ENCODE measurements around the gene MTF2. TPM values are rescaled to one million over a fixed set of nuclear protein-coding genes. Genes with fewer than 3 reads are reported as not detected.
"Not testable (repeated sequence)": the region's sequence is repeated elsewhere in the genome, so short reads cannot be mapped to it uniquely, and the experiment has no call there.

The MTF2 gene
- total RNA-seq (10 to 100 TPM; 37.7 to 42.4 TPM), total RNA-seq (63.2 to 90.6 reads per million in 2 donors)

DNA sequence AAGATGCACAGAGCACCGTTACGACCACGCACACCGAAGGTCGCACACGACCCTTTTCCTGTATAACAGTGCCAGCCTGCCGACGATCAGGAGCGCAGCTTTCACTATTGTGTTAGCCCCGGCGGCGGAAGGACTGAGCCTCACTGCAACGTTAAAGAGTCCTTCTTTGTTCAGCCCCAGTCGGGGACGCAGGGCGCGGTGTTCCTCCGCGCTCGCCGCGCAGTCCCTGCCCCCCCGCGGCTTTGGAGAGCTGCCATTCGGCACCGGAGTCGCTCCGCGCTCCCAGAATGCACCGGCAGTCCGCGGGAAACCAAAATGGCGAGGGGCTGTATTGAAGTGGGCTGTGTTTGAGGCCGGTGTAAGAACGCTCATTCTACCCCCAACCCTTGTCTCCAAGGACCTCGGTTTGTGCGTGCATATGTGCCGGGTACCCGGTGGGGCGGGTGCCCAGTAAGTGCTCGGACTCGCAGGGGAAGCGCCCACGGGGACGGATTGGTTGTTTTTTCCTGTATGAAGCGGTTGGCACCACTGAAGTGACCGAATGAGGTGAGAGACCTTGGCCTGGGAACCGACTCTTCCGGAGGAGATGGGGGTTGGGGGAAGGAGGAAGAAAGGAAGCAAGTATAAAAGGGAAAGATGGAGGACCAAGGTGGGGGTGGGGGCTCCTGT, at the start of gene MTF2:
MTF2 (plus strand) TSS at position 298 of the 669 bp plus-strand sequence; CDS start at position 542, 244 bp downstream.
- Mint-ChIP-seq H3K4me1 (peaks cover 36% of the 10 kb centered on the region), H3K36me3 (ENCODE audit: low read depth) (peaks cover 9% of the 10 kb centered on the region), H3K27me3 (no peaks in the 10 kb centered on the region), H3K27ac (peak within 1 kb of the TSS; percentile 100), H3K4me3 (peak within 1 kb of the TSS; percentile 99)
- DNase-seq, result peak; percentile 85 to 87 (median 86)
- no peaks in the 10 kb centered on the region for H3K9me3 ChIP-seq (ENCODE audit: control insufficient read depth, low read length, poor library complexity, severe bottlenecking)
- peak; percentile 90 for ATAC-seq

DNA sequence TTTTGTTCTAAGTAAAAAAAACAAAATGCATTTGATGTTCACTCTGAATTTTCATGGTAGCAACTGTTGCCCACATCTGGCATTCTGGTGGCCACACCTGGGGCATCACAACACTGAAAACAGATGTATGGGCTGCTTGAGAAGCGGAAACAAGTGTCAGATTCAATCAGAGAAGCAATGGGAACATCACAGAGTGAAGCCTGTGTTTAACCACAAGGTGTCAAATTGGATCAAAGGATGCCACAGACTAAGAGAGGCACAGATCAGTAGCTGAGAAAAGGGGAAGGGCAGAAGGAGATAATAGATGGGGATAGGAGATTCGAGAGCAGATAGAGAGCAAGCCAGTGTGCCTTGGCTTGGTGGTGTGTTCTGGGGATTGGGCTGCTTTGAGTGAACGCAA, 49.8 kb upstream of the MTF2 start:
- Mint-ChIP-seq H3K27ac (peak overlapping the region; percentile 78), H3K4me3 (peak overlapping the region; percentile 86), H3K27me3 (peaks cover 11% of the 10 kb centered on the region), H3K4me1 (peaks cover 9% of the 10 kb centered on the region), H3K36me3 (ENCODE audit: low read depth) (no peaks in the 10 kb centered on the region)
- DNase-seq (peak in 1 of 3 donors; percentile 15), ATAC-seq (peak; percentile 94)
- H3K9me3 ChIP-seq (ENCODE audit: control insufficient read depth, low read length, poor library complexity, severe bottlenecking), result no peaks in the 10 kb centered on the region

DNA sequence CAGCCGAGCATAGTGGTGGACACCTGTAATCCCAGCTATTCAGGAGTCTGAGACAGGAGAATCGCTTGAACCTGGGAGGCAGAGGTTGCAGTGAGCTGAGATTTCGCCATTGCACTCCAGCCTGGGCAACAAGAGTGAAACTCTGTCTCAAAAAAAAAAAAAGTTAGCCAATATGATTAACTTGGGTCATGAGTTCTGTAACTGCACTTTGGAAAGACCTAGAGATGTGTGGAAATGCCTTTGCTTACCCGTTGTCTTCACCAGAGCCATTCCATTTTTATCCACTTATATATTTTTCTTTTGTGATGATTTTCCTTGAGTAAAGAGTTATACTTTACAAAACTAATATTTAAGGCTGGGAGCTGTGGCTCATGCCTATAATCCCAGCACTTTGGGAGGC, 48.9 kb upstream of the MTF2 start:
- not testable (repeated sequence) for ATAC-seq; H3K9me3 ChIP-seq (ENCODE audit: control insufficient read depth, low read length, poor library complexity, severe bottlenecking); H3K4me3 Mint-ChIP-seq; H3K36me3 Mint-ChIP-seq (ENCODE audit: low read depth); H3K4me1 Mint-ChIP-seq; DNase-seq
- Mint-ChIP-seq H3K27me3 (peaks cover 11% of the 10 kb centered on the region), H3K27ac (peak overlapping the region; percentile 78)

DNA sequence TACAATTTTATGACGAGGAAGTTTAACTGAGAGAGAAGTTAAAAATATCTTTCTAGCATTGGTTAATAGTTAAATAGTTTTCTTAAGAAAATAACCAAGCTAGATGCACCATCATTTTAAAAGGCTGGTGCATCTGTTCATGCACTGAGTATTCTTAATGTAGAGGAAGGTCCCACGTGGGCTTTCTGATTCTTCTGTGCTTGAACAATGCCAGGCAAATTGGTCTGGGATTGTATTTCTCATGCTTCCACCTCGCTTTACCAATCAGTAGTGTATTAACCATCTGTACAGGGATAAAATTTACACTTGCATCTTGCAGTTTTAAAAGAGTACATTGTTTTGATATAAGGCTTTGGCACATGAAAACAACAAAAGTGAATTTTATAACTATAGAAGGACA, 47.4 kb upstream of the MTF2 start:
- Mint-ChIP-seq H3K4me3 (no peak overlapping the region), H3K4me1 (peaks cover 7% of the 10 kb centered on the region), H3K36me3 (ENCODE audit: low read depth) (no peaks in the 10 kb centered on the region), H3K27me3 (peaks cover 11% of the 10 kb centered on the region), H3K27ac (no peak overlapping the region)
- DNase-seq (no peak), ATAC-seq (no peak)
- no peaks in the 10 kb centered on the region for H3K9me3 ChIP-seq (ENCODE audit: control insufficient read depth, low read length, poor library complexity, severe bottlenecking)

DNA sequence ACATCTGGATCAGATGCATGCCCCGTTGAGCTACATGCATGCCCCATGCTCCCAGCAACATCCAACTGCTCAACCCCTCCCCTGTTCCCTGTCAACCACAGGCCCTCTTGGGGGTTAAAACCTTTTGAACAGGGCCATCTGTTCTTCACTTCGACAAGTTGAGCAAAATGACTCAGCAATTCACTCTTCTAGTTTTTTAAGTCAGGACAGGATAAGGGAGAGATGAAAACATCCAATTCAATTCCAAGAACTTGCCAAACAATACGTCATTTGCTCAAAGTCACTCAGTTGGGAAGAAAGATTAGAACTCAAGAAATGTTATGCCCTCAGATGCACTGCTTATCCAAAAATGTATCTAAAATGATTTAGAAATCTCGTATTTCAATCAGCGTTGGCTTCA, 46.1 kb upstream of the MTF2 start:
- H3K36me3 Mint-ChIP-seq (ENCODE audit: low read depth), result no peaks in the 10 kb centered on the region
- no peak overlapping the region for H3K27ac Mint-ChIP-seq
- H3K4me1 Mint-ChIP-seq, result peaks cover 7% of the 10 kb centered on the region
- ATAC-seq (no peak), DNase-seq (no peak)
- H3K9me3 ChIP-seq (ENCODE audit: control insufficient read depth, low read length, poor library complexity, severe bottlenecking), result no peaks in the 10 kb centered on the region
- peaks cover 3% of the 10 kb centered on the region for H3K27me3 Mint-ChIP-seq
- no peak overlapping the region for H3K4me3 Mint-ChIP-seq

DNA sequence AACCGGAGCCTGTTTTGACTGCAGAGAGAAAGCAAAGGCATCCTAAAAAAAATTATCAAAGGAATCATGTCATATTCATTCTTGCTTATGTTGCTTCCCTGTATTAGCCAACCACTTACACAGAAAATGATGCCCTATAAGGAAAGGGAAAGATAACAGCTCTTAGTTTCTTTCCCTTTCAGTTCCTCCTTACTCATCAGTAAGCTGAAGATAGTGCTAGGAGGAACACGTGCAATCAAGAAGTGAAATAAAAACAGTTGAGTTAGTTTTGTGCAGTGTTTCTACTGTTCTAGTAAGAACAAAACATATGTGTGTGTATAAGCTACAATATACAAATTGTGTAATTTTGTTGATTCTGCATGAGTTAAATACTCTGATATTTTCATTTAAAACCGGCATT, 45.3 kb upstream of the MTF2 start:
- peaks cover 7% of the 10 kb centered on the region for H3K4me1 Mint-ChIP-seq
- no peaks in the 10 kb centered on the region for H3K9me3 ChIP-seq (ENCODE audit: control insufficient read depth, low read length, poor library complexity, severe bottlenecking)
- H3K4me3 Mint-ChIP-seq, result no peak overlapping the region
- ATAC-seq (no peak), DNase-seq (no peak)
- no peaks in the 10 kb centered on the region for H3K27me3 Mint-ChIP-seq
- H3K36me3 Mint-ChIP-seq (ENCODE audit: low read depth), result no peaks in the 10 kb centered on the region
- H3K27ac Mint-ChIP-seq, result no peak overlapping the region

DNA sequence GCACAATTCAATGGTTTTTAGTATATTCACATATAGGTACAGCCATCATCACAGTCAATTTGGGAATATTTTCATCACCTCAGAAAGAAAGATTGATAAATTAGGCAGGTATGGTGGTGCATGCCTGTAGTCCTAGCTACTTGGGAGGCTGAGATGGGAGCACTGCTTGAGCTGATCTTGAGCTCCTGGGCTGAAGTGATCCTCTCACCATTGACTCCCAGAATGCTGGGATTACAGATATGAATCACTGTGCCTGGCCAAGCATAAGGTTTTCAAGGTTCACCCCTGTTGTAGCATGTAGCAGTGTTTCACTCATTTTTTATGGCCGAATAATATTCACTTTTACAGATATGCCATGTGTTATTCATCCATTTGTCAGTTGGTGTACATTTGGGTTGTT, 44.7 kb upstream of the MTF2 start:
- Mint-ChIP-seq H3K4me3 (no peak overlapping the region), H3K36me3 (ENCODE audit: low read depth) (no peaks in the 10 kb centered on the region), H3K27ac (no peak overlapping the region), H3K27me3 (no peaks in the 10 kb centered on the region), H3K4me1 (peaks cover 4% of the 10 kb centered on the region)
- no peaks in the 10 kb centered on the region for H3K9me3 ChIP-seq (ENCODE audit: control insufficient read depth, low read length, poor library complexity, severe bottlenecking)
- DNase-seq (no peak), ATAC-seq (no peak)

DNA sequence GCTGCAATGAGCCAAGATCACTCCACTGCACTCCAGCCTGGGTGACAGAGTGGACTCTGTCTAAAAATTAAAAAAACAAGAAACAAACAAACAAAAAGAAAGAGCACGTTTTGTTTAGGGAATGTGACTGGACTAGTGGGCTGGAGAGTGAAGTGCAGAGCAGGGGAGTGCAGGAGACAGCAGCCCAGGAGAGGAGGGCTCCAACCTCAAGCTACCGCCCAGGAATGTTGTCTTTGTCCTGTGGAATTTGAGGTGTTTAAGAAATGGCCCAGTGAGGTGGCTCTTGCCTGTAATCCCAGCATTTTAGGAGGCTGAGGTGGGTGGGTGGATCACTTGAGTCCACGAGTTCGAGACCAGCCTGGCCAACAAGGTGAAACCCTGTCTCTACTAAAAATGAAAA, 42.4 kb upstream of the MTF2 start:
- Mint-ChIP-seq H3K4me1 (peaks cover 4% of the 10 kb centered on the region), H3K36me3 (ENCODE audit: low read depth) (no peaks in the 10 kb centered on the region), H3K27me3 (no peaks in the 10 kb centered on the region), H3K27ac (no peak overlapping the region), H3K4me3 (no peak overlapping the region)
- no peaks in the 10 kb centered on the region for H3K9me3 ChIP-seq (ENCODE audit: control insufficient read depth, low read length, poor library complexity, severe bottlenecking)
- DNase-seq (no peak), ATAC-seq (no peak)

DNA sequence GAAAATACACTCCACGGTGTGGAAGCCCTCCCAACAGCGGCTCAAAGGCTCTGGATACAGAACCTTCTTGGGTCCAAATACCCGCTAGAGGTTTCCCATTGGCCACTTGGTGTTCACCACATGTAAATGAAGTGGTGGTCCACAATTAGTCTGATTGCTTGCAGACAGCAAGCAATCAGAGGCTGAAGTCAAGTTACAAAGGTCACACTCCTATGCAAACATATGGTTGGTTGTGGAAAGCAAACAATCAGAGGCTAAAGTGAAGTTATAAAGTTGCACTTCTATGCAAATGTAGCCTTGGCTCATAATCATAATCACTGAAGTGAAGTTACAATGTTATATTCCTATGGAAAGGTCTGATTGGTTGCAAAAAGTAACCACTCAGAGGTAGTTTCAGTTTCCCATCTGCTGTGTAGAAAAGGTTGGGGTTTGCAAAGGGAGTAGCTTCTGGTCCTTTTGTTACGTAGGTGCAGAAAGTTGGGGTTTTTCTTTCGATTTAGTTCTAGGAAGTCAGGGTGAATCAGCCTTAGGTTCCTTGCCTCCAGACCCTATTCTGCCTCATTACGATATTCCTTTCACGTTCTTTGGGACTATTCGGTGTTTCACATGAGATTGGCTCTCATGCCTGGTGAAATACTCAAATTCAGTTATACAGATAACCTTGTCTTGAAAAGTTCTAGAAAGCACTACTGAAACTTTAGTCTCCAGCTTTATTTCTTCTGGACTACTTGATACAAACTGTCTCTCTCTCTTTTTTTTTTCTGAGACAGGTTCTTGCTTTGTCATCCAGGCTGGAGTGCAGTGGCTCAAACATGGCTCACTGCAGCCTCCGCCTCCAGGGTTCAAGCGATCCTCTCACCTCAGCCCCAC, 36.7 kb upstream of the MTF2 start:
- Mint-ChIP-seq H3K27ac (peak overlapping the region; percentile 92), H3K27me3 (no peaks in the 10 kb centered on the region), H3K4me1 (peaks cover 5% of the 10 kb centered on the region), H3K36me3 (ENCODE audit: low read depth) (no peaks in the 10 kb centered on the region), H3K4me3 (peak overlapping the region; percentile 77)
- no peaks in the 10 kb centered on the region for H3K9me3 ChIP-seq (ENCODE audit: control insufficient read depth, low read length, poor library complexity, severe bottlenecking)
- ATAC-seq (peak; percentile 98), DNase-seq (peak in 1 of 3 donors; percentile 12)

DNA sequence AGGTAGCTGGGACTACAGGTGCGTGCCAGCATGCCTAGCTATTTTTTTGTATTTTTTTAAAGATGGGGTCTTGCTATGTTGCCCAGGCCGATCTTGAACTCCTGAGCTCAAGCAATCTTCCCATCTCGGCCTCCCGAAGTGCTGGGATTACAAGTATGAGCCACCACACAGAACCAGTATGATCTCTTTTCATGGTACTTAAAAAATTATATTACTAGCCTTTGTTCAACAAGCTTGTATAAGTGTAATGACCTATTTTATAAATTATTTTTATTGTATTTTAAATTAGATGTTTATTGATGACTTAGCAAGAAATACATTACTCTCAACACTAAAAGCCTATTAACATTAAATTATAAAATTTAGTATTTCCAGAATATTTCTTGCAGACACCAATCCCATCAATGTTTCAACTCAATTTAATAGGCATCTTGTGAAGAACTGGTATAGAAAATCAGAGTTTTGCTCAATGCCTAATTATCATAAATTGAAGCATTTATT, 36.0 kb upstream of the MTF2 start:
- H3K27me3 Mint-ChIP-seq, result no peaks in the 10 kb centered on the region
- ATAC-seq, result no peak
- no peak for DNase-seq
- peak overlapping the region; percentile 92 for H3K27ac Mint-ChIP-seq
- H3K4me3 Mint-ChIP-seq, result peak overlapping the region; percentile 77
- H3K36me3 Mint-ChIP-seq (ENCODE audit: low read depth), result no peaks in the 10 kb centered on the region
- H3K4me1 Mint-ChIP-seq, result peaks cover 5% of the 10 kb centered on the region
- H3K9me3 ChIP-seq (ENCODE audit: control insufficient read depth, low read length, poor library complexity, severe bottlenecking), result no peaks in the 10 kb centered on the region

DNA sequence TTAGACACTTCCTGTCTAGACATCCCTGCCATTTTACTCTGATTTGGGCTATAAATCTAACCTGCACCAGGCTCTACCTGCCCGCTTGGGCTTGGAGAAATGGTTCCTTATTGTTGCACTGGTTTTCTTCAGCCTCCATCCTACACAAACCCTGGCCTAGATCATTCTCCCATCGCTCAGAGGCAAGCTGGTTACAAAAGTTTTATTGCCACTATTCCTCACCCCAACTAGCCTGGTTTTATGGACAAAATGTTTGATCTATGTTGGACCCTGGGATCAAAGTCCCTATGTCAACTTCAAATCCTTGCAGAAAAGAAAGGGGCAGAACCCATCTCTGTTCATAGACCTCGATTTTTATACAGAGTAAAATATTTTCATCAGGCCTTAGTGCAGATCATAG, 31.5 kb upstream of the MTF2 start:
- no peaks in the 10 kb centered on the region for H3K9me3 ChIP-seq (ENCODE audit: control insufficient read depth, low read length, poor library complexity, severe bottlenecking)
- H3K36me3 Mint-ChIP-seq (ENCODE audit: low read depth), result no peaks in the 10 kb centered on the region
- DNase-seq (no peak), ATAC-seq (no peak)
- H3K4me1 Mint-ChIP-seq, result no peaks in the 10 kb centered on the region
- no peak overlapping the region for H3K4me3 Mint-ChIP-seq
- no peaks in the 10 kb centered on the region for H3K27me3 Mint-ChIP-seq
- no peak overlapping the region for H3K27ac Mint-ChIP-seq

DNA sequence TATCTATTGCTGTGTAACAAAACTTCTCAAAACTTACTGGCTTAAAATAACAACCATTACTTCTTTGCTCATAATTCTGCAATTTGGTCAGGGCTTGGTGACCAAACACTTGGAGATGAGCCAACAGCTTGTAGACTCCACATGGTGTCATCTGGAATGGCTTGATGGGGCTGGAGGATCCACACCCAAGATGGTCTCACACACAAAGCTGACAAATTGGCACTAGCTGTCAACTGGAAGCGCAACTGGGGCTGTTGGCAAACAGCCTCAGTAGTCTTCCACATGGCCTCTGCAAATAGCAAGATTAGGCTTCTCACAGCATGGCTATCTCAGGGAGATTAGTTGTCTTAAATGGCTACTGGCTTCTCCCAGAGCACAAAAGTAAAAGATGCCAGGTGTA, 27.1 kb upstream of the MTF2 start:
- H3K9me3 ChIP-seq (ENCODE audit: control insufficient read depth, low read length, poor library complexity, severe bottlenecking), result no peaks in the 10 kb centered on the region
- no peaks in the 10 kb centered on the region for H3K4me1 Mint-ChIP-seq
- DNase-seq (no peak), ATAC-seq (no peak)
- no peaks in the 10 kb centered on the region for H3K27me3 Mint-ChIP-seq
- no peak overlapping the region for H3K27ac Mint-ChIP-seq
- no peaks in the 10 kb centered on the region for H3K36me3 Mint-ChIP-seq (ENCODE audit: low read depth)
- no peak overlapping the region for H3K4me3 Mint-ChIP-seq

DNA sequence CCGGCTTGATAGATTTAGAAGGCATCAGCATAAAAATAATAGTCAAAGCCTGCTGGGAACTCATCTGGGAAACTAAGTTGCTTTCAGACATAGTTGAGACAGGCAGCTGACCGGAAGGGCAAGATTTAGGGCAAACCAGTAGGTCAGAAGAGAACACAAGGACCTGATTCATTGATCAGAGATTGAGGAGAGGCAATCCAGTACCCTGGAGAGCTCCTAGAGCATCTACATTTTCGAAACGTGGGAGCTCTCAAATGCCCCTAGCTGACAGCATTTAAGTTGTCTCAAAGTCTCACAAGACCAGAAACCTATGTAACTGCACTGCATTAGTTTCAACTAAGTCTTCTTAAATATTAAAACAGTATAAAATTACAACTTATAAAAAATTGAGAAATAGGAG, 22.9 kb upstream of the MTF2 start:
- Mint-ChIP-seq H3K27ac (no peak overlapping the region), H3K27me3 (peaks cover 22% of the 10 kb centered on the region), H3K4me3 (no peak overlapping the region), H3K36me3 (ENCODE audit: low read depth) (peaks cover 4% of the 10 kb centered on the region), H3K4me1 (no peaks in the 10 kb centered on the region)
- H3K9me3 ChIP-seq (ENCODE audit: control insufficient read depth, low read length, poor library complexity, severe bottlenecking), result no peaks in the 10 kb centered on the region
- no peak for DNase-seq
- no peak for ATAC-seq

All from T-helper 17 cell (primary cell).